Measurements from ENCODE around the gene SNX9.
A peak's percentile ranks its signal among the peaks of the same experiment; 100 is the strongest.

SNX9 gene

DNA sequence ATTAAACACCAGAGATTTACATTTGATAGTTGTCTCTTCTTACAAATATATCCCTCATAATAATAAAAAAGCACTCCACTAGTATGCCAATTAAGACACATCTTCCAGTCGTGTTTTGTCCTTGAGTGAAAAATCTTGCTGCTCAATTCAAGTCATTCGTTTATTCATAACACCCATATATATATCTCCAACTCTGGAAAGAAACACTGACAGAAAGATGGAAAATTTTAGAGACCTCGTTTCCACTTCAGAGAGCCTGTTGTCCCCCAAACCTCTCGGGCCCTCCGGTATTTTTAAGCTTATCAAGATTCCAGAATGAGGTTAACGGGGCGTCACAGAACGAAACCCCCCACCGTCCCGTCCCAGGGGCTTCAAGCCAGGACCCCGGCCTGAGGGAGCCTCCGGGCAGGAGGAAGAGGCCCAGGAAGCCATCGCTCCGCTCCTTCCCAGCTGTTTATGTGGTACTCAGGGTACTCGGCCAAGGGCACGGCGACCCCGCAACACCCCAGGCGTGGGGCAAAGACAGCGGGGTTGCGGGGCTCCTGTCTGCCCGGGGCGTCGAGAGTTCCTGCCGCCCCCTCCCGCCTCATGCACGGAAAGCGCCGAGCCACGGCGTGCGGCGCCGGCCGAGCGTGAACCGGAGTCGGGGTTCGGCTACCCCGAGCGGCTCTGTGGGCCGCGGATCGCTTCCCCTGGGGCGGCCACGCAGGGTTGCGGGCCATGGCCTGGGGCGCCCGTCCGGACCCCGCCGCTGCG is 623 bp upstream of the SNX9 start:
- Histone ChIP-seq H3K4me3 (ENCODE audit: low read length) (peak overlapping the region; percentile 80), H3K4me2 (ENCODE audit: low read length) (peak overlapping the region; percentile 85), H3K9me3 (replicated peaks; ENCODE audit: low read length) (no peaks in the 10 kb centered on the region), H3K9ac (ENCODE audit: low read depth, low read length) (peak overlapping the region; percentile 83), H3K4me1 (ENCODE audit: control insufficient read depth, insufficient read depth, low read length) (peaks cover 22% of the 10 kb centered on the region), H3K27me3 (ENCODE audit: control insufficient read depth, insufficient read depth, low read length) (no peaks in the 10 kb centered on the region), H3K36me3 (ENCODE audit: insufficient read depth, low read length) (no peaks in the 10 kb centered on the region)

DNA sequence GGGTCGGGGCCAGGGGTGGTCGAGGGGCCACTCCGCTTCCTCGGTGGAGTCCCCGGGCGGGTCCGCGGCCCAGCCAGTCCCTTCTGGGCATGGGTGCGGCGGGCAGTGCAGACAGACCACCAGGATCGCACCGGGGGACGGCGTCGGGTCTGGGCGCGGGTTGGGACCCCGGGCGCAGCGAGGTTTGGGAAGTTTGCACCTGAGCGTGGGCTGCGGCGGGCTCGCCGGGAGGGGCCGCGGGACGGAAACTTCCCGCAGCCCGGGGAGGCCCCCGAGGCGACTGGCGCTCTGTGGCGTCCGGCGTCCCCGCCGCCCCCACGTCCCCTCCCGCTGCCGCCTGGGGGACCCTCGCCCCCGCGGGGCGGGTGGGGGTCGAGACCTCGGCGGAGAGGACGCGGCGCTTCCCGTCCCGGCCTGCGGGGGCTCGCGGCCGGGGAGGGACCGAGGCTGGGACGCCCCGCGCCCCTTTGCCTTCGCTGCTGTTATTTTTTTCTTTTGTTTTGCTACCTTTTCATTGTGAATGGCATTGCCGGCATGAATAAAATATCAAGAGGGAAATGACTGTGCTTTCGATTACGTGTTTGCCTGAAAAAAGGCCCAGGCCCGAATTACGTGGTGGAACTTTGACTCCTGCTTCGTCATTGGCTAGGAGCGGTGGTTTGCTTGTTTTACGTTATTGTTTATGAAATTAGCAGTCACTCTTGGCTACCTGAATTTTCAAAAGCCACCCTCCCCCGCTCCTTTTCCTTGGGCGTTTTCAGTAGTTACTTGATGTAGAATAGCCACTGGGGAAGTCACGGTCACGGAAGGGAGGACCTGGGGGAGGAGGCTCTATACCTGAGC is 703 bp downstream of the SNX9 start:
- Histone ChIP-seq H3K4me3 (ENCODE audit: low read length) (peak overlapping the region; percentile 80), H3K27me3 (ENCODE audit: control insufficient read depth, insufficient read depth, low read length) (no peaks in the 10 kb centered on the region), H3K4me2 (ENCODE audit: low read length) (peak overlapping the region; percentile 94), H3K9me3 (replicated peaks; ENCODE audit: low read length) (no peaks in the 10 kb centered on the region), H3K36me3 (ENCODE audit: insufficient read depth, low read length) (no peaks in the 10 kb centered on the region), H3K4me1 (ENCODE audit: control insufficient read depth, insufficient read depth, low read length) (peaks cover 22% of the 10 kb centered on the region), H3K9ac (ENCODE audit: low read depth, low read length) (peak overlapping the region; percentile 99)

- Histone ChIP-seq H3K4me3 (ENCODE audit: low read length) (no peak overlapping the region), H3K36me3 (ENCODE audit: insufficient read depth, low read length) (no peaks in the 10 kb centered on the region), H3K9me3 (replicated peaks; ENCODE audit: low read length) (no peaks in the 10 kb centered on the region), H3K9ac (ENCODE audit: low read depth, low read length) (no peak overlapping the region), H3K4me1 (ENCODE audit: control insufficient read depth, insufficient read depth, low read length) (peaks cover 22% of the 10 kb centered on the region), H3K27me3 (ENCODE audit: control insufficient read depth, insufficient read depth, low read length) (no peaks in the 10 kb centered on the region), H3K4me2 (ENCODE audit: low read length) (peak overlapping the region; percentile 94)
Observed at GRCh38 chr6:157825243-157825904, 2.3 kb downstream of the SNX9 start.

GRCh38 chr6:157830354-157831017 is 7.4 kb downstream of the SNX9 start:
- H3K4me2 ChIP-seq (ENCODE audit: low read length) = no peak overlapping the region
- H3K4me1 ChIP-seq (ENCODE audit: control insufficient read depth, insufficient read depth, low read length) = peaks cover 40% of the 10 kb centered on the region
- no peak overlapping the region for H3K4me3 ChIP-seq (ENCODE audit: low read length)
- H3K9me3 ChIP-seq (replicated peaks; ENCODE audit: low read length) = no peaks in the 10 kb centered on the region
- no peak overlapping the region for H3K9ac ChIP-seq (ENCODE audit: low read depth, low read length)
- H3K36me3 ChIP-seq (ENCODE audit: insufficient read depth, low read length) = no peaks in the 10 kb centered on the region
- H3K27me3 ChIP-seq (ENCODE audit: control insufficient read depth, insufficient read depth, low read length) = no peaks in the 10 kb centered on the region

DNA sequence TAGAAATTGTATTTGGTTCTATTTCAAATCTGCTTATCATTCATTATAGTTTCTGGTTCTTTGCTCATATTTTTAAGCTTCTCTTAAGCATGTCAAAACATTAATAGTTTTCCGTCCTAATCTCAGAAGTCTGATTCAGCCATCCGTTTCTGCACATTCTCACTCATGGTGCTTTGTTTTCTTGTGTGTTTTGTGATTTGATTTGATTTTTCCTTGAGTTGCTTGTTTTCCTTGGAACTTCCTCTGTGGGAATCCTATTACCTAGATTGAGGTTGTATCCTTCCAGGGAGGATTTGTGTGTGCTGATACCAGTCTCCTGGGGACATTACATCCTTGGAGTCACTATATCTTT is 7.9 kb downstream of the SNX9 start:
- Histone ChIP-seq H3K9me3 (replicated peaks; ENCODE audit: low read length) (no peaks in the 10 kb centered on the region), H3K4me1 (ENCODE audit: control insufficient read depth, insufficient read depth, low read length) (peaks cover 38% of the 10 kb centered on the region), H3K4me3 (ENCODE audit: low read length) (no peak overlapping the region), H3K36me3 (ENCODE audit: insufficient read depth, low read length) (no peaks in the 10 kb centered on the region), H3K9ac (ENCODE audit: low read depth, low read length) (no peak overlapping the region), H3K27me3 (ENCODE audit: control insufficient read depth, insufficient read depth, low read length) (no peaks in the 10 kb centered on the region), H3K4me2 (ENCODE audit: low read length) (no peak overlapping the region)

DNA sequence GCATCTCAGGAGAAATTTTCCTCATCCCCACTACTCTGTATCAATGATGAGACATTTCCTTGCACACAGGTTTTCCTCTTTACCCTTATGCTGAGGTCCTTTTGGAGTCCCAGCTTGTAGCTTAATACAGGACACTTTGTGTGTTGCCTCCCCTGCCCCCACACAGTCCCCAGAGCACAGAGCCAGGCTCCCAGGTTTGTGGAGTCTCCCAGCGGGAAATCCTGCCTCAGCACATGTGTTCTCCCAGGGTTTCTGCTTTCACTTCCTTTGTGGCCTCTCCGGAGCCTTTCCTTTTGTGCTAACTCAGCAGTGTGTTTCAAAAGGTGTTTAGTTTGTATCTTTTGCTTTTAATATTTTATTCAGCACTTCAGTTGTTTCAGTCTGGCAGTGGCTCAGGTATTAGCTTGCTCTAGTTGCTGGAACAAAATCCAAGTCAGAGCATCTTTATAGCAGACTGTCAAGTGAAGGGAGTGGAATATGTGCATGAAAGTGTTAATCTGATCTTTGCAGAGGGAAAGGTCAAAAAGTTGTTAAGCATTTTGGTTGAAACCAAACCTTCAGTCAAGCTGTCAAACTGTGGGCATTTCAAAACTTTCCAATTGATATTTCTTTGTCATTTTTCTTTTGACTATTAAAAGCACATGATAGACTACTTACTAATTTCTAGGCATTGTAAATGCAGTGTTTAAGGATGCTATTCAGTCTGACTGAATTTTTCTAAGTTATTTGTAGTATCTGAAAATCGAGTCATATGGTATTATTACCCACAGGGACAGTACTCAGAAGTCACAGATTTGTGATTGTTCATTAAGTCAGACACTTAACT is 8.6 kb downstream of the SNX9 start:
- Histone ChIP-seq H3K4me1 (ENCODE audit: control insufficient read depth, insufficient read depth, low read length) (peaks cover 38% of the 10 kb centered on the region), H3K9me3 (replicated peaks; ENCODE audit: low read length) (no peaks in the 10 kb centered on the region), H3K9ac (ENCODE audit: low read depth, low read length) (no peak overlapping the region), H3K36me3 (ENCODE audit: insufficient read depth, low read length) (no peaks in the 10 kb centered on the region), H3K4me3 (ENCODE audit: low read length) (no peak overlapping the region), H3K27me3 (ENCODE audit: control insufficient read depth, insufficient read depth, low read length) (no peaks in the 10 kb centered on the region), H3K4me2 (ENCODE audit: low read length) (no peak overlapping the region)

- H3K9ac ChIP-seq (ENCODE audit: low read depth, low read length) = no peak overlapping the region
- peaks cover 38% of the 10 kb centered on the region for H3K4me1 ChIP-seq (ENCODE audit: control insufficient read depth, insufficient read depth, low read length)
Observed at GRCh38 chr6:157832250-157832967, 9.4 kb downstream of the SNX9 start.

GRCh38 chr6:157834549-157834948 is 11.5 kb downstream of the SNX9 start:
- Histone ChIP-seq H3K36me3 (ENCODE audit: insufficient read depth, low read length) (no peaks in the 10 kb centered on the region), H3K4me2 (ENCODE audit: low read length) (no peak overlapping the region), H3K9ac (ENCODE audit: low read depth, low read length) (no peak overlapping the region), H3K27me3 (ENCODE audit: control insufficient read depth, insufficient read depth, low read length) (no peaks in the 10 kb centered on the region), H3K4me3 (ENCODE audit: low read length) (no peak overlapping the region), H3K9me3 (replicated peaks; ENCODE audit: low read length) (no peaks in the 10 kb centered on the region), H3K4me1 (ENCODE audit: control insufficient read depth, insufficient read depth, low read length) (peaks cover 49% of the 10 kb centered on the region)

More at GRCh38 chr6:157832250-157832967, 9.4 kb downstream of the SNX9 start:
- Histone ChIP-seq H3K27me3 (ENCODE audit: control insufficient read depth, insufficient read depth, low read length) (no peaks in the 10 kb centered on the region), H3K4me3 (ENCODE audit: low read length) (no peak overlapping the region), H3K36me3 (ENCODE audit: insufficient read depth, low read length) (no peaks in the 10 kb centered on the region), H3K4me2 (ENCODE audit: low read length) (no peak overlapping the region), H3K9me3 (replicated peaks; ENCODE audit: low read length) (no peaks in the 10 kb centered on the region)

GRCh38 chr6:157838718-157839430 is 15.8 kb downstream of the SNX9 start:
- Histone ChIP-seq H3K36me3 (ENCODE audit: insufficient read depth, low read length) (no peaks in the 10 kb centered on the region), H3K4me1 (ENCODE audit: control insufficient read depth, insufficient read depth, low read length) (peaks cover 43% of the 10 kb centered on the region), H3K4me3 (ENCODE audit: low read length) (no peak overlapping the region), H3K27me3 (ENCODE audit: control insufficient read depth, insufficient read depth, low read length) (no peaks in the 10 kb centered on the region), H3K4me2 (ENCODE audit: low read length) (no peak overlapping the region), H3K9me3 (replicated peaks; ENCODE audit: low read length) (no peaks in the 10 kb centered on the region), H3K9ac (ENCODE audit: low read depth, low read length) (no peak overlapping the region)

GRCh38 chr6:157839606-157840005 is 16.6 kb downstream of the SNX9 start:
- Histone ChIP-seq H3K4me1 (ENCODE audit: control insufficient read depth, insufficient read depth, low read length) (peaks cover 40% of the 10 kb centered on the region), H3K4me2 (ENCODE audit: low read length) (no peak overlapping the region), H3K36me3 (ENCODE audit: insufficient read depth, low read length) (no peaks in the 10 kb centered on the region), H3K9me3 (replicated peaks; ENCODE audit: low read length) (no peaks in the 10 kb centered on the region), H3K9ac (ENCODE audit: low read depth, low read length) (no peak overlapping the region), H3K4me3 (ENCODE audit: low read length) (no peak overlapping the region), H3K27me3 (ENCODE audit: control insufficient read depth, insufficient read depth, low read length) (no peaks in the 10 kb centered on the region)

All from skeletal muscle satellite cell (primary cell).